ENCODE data around the gene INS. TPM values are rescaled to one million over a fixed set of nuclear protein-coding genes. Genes with fewer than 3 reads are reported as not detected.

The INS gene
- total and polyA plus RNA-seq, 4 donors: 0.16 to 0.37 TPM; not detected in 2

DNA sequence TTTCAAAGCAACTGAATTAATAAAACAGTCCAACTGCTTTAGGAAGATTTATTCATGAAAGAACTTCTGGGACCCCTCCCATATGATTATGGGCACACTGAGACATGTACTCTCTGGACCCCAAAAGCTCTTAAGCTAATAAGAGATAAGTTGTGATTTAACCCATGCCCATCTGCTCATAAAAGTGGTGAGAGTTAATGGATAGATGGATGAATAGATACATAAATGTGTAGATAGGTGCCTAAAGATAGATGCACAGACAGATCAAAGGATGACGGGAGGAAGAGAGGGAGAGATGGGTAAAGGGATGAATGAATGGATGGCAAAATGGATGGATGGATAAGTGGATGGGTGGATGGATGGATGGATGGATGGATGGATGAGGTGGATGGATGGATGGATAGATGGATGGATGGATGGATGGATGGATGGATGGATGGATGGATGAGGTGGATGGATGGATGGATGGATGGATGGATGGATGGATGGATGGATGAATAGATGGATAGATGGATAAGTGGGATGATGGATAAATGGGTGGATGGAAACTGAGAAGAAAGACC, 40.0 kb upstream of the INS start:
- no peak overlapping the region for H3K27ac ChIP-seq (ENCODE audit: low read depth in 1 of 2, low read length in 2 of 2)
- no peaks in the 10 kb centered on the region for H3K36me3 ChIP-seq (ENCODE audit: control insufficient read depth in 4 of 4, insufficient read depth in 3 of 4, low read depth in 1 of 4, low read length in 3 of 4)
- H3K9ac ChIP-seq (ENCODE audit: low read depth in 1 of 2, low read length in 2 of 2): no peak overlapping the region
- no peaks in the 10 kb centered on the region for H3K9me3 ChIP-seq (ENCODE audit: control insufficient read depth in 4 of 4, low read length in 3 of 4)
- DNase-seq (ENCODE audit: low spot score): no peak
- WGBS: 82% methylated on average over 1 of the region's 1 CpG
- H3K4me3 ChIP-seq (ENCODE audit: low read depth in 1 of 3, low read length in 3 of 3): no peak overlapping the region
- H3K4me1 ChIP-seq (ENCODE audit: control insufficient read depth in 4 of 4, insufficient read depth in 4 of 4, low read length in 3 of 4): no peaks in the 10 kb centered on the region
- TF ChIP-seq, protein P1, sequence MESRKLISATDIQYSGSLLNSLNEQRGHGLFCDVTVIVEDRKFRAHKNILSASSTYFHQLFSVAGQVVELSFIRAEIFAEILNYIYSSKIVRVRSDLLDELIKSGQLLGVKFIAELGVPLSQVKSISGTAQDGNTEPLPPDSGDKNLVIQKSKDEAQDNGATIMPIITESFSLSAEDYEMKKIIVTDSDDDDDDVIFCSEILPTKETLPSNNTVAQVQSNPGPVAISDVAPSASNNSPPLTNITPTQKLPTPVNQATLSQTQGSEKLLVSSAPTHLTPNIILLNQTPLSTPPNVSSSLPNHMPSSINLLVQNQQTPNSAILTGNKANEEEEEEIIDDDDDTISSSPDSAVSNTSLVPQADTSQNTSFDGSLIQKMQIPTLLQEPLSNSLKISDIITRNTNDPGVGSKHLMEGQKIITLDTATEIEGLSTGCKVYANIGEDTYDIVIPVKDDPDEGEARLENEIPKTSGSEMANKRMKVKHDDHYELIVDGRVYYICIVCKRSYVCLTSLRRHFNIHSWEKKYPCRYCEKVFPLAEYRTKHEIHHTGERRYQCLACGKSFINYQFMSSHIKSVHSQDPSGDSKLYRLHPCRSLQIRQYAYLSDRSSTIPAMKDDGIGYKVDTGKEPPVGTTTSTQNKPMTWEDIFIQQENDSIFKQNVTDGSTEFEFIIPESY (IDR thresholded peaks at IDR 0.05): no peak
- TF ChIP-seq, protein P2, sequence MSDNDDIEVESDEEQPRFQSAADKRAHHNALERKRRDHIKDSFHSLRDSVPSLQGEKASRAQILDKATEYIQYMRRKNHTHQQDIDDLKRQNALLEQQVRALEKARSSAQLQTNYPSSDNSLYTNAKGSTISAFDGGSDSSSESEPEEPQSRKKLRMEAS (IDR thresholded peaks at IDR 0.05): no peak
- TF ChIP-seq HNF4G (IDR thresholded peaks at IDR 0.05) (no peak), EGR1 (IDR thresholded peaks at IDR 0.05; ENCODE audit: low read depth in 2 of 2) (no peak), TAF1 (conservative IDR thresholded peaks at IDR 0.05) (no peak), YY1 (IDR thresholded peaks at IDR 0.05) (no peak), HNF4A (conservative IDR thresholded peaks at IDR 0.05) (no peak), JUND (IDR thresholded peaks at IDR 0.05) (no peak), GABPA (IDR thresholded peaks at IDR 0.05 in 1 of 2, conservative IDR thresholded peaks at IDR 0.05 in 1 of 2) (no peak)
- TF ChIP-seq, protein P3, sequence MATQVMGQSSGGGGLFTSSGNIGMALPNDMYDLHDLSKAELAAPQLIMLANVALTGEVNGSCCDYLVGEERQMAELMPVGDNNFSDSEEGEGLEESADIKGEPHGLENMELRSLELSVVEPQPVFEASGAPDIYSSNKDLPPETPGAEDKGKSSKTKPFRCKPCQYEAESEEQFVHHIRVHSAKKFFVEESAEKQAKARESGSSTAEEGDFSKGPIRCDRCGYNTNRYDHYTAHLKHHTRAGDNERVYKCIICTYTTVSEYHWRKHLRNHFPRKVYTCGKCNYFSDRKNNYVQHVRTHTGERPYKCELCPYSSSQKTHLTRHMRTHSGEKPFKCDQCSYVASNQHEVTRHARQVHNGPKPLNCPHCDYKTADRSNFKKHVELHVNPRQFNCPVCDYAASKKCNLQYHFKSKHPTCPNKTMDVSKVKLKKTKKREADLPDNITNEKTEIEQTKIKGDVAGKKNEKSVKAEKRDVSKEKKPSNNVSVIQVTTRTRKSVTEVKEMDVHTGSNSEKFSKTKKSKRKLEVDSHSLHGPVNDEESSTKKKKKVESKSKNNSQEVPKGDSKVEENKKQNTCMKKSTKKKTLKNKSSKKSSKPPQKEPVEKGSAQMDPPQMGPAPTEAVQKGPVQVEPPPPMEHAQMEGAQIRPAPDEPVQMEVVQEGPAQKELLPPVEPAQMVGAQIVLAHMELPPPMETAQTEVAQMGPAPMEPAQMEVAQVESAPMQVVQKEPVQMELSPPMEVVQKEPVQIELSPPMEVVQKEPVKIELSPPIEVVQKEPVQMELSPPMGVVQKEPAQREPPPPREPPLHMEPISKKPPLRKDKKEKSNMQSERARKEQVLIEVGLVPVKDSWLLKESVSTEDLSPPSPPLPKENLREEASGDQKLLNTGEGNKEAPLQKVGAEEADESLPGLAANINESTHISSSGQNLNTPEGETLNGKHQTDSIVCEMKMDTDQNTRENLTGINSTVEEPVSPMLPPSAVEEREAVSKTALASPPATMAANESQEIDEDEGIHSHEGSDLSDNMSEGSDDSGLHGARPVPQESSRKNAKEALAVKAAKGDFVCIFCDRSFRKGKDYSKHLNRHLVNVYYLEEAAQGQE (IDR thresholded peaks at IDR 0.05): no peak
- no peaks in the 10 kb centered on the region for H3K27me3 ChIP-seq (ENCODE audit: control insufficient read depth in 4 of 4, insufficient read depth in 4 of 4, low read length in 3 of 4)

DNA sequence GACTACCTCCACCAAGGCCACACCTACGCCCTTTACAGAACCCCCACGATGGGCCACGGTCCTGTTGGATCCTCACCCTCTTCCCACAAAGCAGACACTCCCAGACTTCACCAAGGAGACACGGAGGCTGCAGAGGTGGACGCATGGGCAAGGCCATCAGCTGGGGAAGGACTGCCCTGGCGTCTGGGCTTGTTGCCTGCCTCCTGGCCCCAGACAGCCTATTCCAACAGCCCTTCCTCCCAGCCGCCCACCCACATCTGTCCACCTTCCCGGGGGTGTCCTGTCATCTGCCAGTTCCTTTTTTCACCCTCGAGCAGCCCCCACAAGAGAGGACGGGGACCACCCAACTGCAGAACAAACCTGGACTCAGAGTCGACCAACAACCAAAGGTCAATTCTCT, 39.5 kb upstream of the INS start:
- H3K4me1 ChIP-seq (ENCODE audit: control insufficient read depth in 4 of 4, insufficient read depth in 4 of 4, low read length in 3 of 4): no peaks in the 10 kb centered on the region
- H3K9me3 ChIP-seq (ENCODE audit: control insufficient read depth in 4 of 4, low read length in 3 of 4): no peaks in the 10 kb centered on the region
- no peak overlapping the region for H3K4me3 ChIP-seq (ENCODE audit: low read depth in 1 of 3, low read length in 3 of 3)
- no peak overlapping the region for H3K27ac ChIP-seq (ENCODE audit: low read depth in 1 of 2, low read length in 2 of 2)
- H3K9ac ChIP-seq (ENCODE audit: low read depth in 1 of 2, low read length in 2 of 2): no peak overlapping the region
- peaks cover 0 to 3% (median 0%) of the 10 kb centered on the region in 4 donors for H3K27me3 ChIP-seq (ENCODE audit: control insufficient read depth in 4 of 4, insufficient read depth in 4 of 4, low read length in 3 of 4)
- TF ChIP-seq, protein P2 (IDR thresholded peaks at IDR 0.05): no peak
- TF ChIP-seq, protein P4, sequence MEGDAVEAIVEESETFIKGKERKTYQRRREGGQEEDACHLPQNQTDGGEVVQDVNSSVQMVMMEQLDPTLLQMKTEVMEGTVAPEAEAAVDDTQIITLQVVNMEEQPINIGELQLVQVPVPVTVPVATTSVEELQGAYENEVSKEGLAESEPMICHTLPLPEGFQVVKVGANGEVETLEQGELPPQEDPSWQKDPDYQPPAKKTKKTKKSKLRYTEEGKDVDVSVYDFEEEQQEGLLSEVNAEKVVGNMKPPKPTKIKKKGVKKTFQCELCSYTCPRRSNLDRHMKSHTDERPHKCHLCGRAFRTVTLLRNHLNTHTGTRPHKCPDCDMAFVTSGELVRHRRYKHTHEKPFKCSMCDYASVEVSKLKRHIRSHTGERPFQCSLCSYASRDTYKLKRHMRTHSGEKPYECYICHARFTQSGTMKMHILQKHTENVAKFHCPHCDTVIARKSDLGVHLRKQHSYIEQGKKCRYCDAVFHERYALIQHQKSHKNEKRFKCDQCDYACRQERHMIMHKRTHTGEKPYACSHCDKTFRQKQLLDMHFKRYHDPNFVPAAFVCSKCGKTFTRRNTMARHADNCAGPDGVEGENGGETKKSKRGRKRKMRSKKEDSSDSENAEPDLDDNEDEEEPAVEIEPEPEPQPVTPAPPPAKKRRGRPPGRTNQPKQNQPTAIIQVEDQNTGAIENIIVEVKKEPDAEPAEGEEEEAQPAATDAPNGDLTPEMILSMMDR (IDR thresholded peaks at IDR 0.05; ENCODE audit: low read depth, low read length, missing input control): no peak
- TF ChIP-seq GABPA (IDR thresholded peaks at IDR 0.05 in 1 of 2, conservative IDR thresholded peaks at IDR 0.05 in 1 of 2) (no peak), FOXA1 (IDR thresholded peaks at IDR 0.05) (no peak), JUND (IDR thresholded peaks at IDR 0.05) (no peak), EGR1 (IDR thresholded peaks at IDR 0.05; ENCODE audit: low read depth in 2 of 2) (no peak), FOXA2 (IDR thresholded peaks at IDR 0.05) (no peak), HNF4A (conservative IDR thresholded peaks at IDR 0.05) (no peak), SP1 (IDR thresholded peaks at IDR 0.05) (no peak), RAD21 (IDR thresholded peaks at IDR 0.05) (no peak), YY1 (IDR thresholded peaks at IDR 0.05) (no peak)
- TF ChIP-seq, protein P5, sequence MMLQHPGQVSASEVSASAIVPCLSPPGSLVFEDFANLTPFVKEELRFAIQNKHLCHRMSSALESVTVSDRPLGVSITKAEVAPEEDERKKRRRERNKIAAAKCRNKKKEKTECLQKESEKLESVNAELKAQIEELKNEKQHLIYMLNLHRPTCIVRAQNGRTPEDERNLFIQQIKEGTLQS (IDR thresholded peaks at IDR 0.05): no peak
- TF ChIP-seq, protein P1 (IDR thresholded peaks at IDR 0.05): no peak
- TF ChIP-seq, protein P3 (IDR thresholded peaks at IDR 0.05): no peak
- WGBS: 79% methylated on average over 11 of the region's 11 CpGs
- no peaks in the 10 kb centered on the region for H3K36me3 ChIP-seq (ENCODE audit: control insufficient read depth in 4 of 4, insufficient read depth in 3 of 4, low read depth in 1 of 4, low read length in 3 of 4)
- DNase-seq (ENCODE audit: low spot score): no peak

Measured in liver (tissue), 9 donors.